HG02870 (cell line): ENCODE results near the gene ZNRF1.
A peak's percentile ranks its signal among the peaks of the same experiment; 100 is the strongest.
"Not testable (repeated sequence)": the region's sequence is repeated elsewhere in the genome, so short reads cannot be mapped to it uniquely, and the experiment has no call there.

Experiments used
- ATAC-seq: cut with Tn5 transposase; IDR thresholded peaks from one replicate; pipeline ENCODE4 v1.9.1; 2021; ENCODE audit warnings: mild to moderate bottlenecking, moderate library complexity; ENCODE audit not compliant: unreplicated experiment

Gene ZNRF1

DNA sequence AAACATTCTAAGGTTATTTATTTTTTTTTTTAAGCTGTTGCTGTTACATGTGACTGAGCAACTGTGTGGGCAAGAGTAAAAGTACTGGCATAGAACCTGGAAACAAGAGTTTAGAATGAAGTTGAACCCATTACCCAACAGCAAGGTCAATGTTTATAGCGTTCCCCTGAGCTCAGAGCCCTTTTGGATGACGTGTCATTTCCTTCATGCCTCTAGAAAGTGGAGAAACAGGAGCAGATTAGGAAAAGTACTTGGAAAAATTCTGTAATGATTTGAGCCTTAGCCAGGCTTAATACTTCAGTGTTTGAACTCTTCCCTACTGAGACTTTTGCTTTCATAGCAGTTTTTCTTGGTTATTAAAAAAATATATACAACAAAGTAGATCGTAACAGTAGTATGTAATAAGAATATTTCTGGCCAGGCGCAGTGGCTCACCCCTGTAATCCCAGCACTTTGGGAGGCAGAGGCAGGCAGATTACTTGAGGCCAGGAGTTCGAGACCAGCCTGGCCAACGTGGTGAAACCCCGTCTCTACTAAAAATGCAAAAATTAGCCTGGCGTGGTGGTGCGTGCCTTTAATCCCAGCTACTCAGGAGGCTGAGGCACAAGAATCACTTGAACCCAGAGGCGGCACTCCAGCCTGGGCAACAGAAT is 27.5 kb downstream of the ZNRF1 start:
- ATAC-seq, result not testable (repeated sequence)

GRCh38 chr16:75026892-75027391 is 28.1 kb downstream of the ZNRF1 start:
- ATAC-seq, result no peak

- ATAC-seq, result no peak
These were observed 28.9 kb downstream of the ZNRF1 start for GRCh38 chr16:75027520-75028300.

GRCh38 chr16:75028544-75029135 is 29.8 kb downstream of the ZNRF1 start:
- no peak for ATAC-seq

GRCh38 chr16:75029854-75030253 is 31.0 kb downstream of the ZNRF1 start:
- ATAC-seq, result no peak

DNA sequence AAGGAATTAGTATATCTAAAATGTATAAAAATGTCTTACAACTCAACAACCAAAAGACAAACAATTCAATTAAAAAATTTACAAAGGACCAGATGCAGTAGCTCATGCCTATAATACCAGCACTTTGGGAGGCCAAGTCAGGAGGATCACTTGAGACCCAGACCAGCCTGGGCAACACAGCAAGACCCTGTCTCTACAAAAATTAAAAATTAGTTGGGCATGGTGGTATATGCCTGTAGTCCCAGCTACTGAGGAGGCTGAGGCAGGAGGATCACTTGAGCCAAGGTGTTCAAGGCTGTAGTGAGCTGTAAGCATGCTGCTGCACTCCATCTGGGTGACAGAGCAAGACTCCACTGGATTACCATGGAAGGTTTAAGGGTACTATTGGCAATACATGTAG is 33.8 kb downstream of the ZNRF1 start:
- no peak for ATAC-seq

- no peak for ATAC-seq
These were observed 36.7 kb downstream of the ZNRF1 start for GRCh38 chr16:75035410-75035968.

DNA sequence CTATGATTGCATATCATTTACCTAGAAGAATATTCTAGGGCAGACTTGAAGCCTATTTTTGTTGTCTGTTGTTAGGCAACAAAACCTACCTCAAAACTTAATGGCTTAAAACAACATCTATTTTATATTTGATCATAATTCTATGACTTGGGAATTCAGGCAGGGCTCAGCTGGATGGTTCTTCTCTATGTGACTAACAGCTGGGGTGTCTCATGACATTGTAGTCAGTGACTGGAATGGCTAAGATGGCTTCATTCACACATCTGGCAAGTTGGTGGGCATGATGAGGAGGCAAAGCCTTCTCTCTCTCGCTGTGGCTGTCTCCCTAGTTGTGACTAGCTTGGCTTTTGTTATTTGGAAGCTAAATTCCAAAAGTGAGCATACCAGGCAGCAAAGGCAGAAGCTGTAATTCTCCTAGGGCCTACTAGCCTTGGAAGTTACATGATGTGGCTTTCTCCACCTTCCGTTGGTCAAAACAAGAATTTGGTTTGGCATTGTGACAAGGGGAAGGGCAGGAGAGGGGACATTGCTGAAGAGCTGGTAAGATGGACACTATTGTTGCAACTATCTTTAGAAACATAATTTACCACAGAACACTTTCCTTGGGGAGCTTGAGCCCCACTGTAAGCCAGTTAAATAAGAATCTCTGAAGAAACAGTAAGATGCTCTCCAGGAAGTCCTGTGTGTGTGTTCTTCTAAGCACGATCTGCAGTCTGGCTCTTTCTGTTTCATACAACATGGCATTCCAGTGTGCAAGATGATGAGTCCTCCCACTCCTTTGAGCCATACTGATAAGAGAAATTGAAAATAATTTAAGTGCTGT is 39.4 kb downstream of the ZNRF1 start:
- ATAC-seq, result no peak

DNA sequence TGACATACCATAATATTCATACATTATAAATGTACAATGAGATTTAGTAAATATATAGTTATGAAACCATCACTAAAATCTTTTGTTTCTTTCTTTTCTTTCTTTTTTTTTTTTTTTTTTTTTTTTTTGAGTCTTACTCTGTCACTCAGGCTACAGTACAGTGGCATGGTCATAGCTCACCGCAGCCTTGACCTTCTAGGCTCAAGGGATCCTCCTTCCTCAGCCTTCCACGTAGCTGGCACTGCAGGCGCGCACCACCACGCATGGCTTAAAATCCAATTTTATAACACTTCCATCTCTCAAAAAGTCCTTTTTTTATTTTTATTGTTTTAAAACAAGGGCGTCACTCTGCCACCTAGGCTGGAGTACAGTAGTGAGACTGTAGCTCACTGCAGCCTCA is 41.1 kb downstream of the ZNRF1 start:
- ATAC-seq, result no peak

GRCh38 chr16:75042426-75043174 is 43.8 kb downstream of the ZNRF1 start:
- peak; percentile 29 for ATAC-seq

- ATAC-seq, result peak; percentile 73
These were observed 44.5 kb downstream of the ZNRF1 start for GRCh38 chr16:75043175-75043895.

DNA sequence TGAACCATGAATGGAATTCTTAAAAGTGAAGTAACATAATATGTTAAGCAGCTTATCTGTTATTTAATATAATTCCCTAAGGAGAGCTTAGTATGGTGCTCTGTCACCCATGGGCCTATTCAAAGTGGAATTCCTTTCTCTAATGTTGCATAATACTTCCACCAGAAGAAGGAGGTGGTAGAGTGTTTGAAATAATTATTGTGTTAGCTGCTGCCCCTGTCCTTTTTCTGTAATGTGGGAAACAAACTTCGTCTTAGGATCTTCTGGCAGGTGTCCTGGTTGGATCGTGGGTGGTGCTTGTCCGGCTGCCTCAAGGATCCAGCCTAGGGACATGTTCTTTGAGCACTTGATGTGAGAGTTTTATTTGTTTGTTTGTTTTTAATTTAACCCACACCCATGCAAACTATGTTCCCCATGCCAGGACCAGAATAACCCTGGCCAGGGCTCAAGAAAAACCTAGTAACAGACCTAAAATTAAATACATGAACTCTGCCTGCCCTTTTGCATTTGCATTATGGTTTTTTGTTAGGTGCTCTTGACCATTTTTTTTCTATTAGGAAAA is 46.1 kb downstream of the ZNRF1 start:
- no peak for ATAC-seq

GRCh38 chr16:75045424-75045823 is 46.6 kb downstream of the ZNRF1 start:
- ATAC-seq, result no peak

GRCh38 chr16:75048054-75048453 is 49.2 kb downstream of the ZNRF1 start:
- ATAC-seq, result no peak

DNA sequence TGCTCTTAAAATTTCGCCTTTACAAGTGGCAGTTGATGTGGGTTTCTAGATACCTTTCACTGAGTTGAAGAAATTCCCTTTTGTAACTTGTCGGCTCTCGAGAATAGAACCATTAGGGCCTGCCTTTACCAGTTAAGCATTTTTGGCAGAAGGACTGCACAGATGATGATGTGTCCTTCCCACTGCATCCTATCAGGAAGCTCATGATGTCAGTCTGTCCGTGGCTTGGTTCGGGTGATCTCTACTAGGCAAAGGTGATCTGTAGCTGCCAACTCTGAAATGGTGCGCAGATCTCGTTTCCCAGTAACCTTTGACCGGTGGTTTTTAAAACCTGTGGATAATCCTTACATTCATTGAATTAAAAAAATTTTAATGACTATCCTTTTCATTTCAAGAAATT is 49.7 kb downstream of the ZNRF1 start:
- no peak for ATAC-seq

DNA sequence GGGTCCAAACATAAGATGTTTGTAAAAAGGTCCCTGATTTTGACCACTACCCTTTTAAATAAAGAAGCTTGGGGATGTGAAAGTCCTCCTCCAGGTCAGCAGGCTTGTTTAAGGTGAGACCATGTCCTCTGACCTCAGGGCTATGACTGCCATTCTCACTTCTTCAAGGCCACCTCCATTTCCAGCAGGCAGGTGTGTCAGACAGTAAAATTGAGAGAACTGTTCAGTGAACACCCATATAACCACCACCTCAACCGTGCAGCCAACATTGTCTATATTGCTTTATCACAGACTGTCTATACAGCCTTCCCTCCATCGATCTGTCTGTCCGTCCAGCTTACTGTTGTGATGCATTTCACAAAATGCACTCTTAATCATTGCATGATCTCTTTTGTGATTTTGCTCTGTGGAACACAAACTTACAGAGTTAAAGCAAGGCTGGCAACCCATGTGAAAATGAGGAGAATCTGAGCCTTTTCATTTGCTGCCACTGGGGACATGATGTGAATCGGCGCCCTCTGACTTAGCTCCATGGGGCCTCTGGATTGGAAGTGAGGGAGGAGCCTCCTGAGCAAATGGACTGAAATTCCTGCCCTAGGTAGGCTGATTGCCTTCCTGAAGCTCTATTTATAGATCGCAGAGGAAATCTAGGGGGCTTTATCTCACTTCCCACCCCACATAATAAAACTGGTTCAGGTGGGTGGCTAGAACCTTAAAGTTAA is 53.8 kb downstream of the ZNRF1 start:
- no peak for ATAC-seq

DNA sequence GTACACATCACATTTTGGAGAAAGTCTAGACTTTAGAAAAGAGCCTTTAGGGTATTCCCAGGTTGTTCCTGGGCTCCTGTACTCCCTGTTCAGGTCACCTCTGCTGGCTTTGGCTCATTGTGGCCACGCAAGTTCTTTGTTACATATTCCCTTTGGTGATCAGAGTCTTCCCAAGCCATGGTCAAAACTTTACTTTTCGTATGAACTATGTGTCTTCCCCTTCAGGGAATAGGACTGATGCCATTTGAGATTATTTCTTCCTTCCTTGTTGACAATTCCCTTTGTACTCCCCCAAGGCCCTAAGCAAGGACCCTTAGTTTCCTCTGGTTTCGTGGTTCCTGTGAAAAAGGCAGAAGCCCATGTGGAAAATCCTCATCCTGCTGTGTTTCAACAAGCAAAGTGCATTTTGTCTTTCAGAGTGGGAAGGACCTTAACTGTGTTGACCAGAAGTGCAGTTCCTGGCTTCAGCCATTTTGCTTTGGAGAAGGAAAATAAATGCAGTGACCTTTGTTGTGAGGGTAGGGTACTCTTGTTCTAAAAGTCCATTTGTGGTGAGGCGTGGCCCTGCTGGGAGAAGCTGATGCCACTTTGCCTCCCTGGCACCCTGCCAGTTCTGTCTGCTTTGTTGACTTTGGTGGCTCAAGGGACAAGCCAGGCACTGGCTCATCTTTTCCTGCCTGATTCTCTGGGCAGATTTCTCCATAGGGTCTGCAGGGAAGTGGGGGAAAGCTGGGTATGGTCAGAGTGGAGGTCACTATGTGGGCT is 55.1 kb downstream of the ZNRF1 start:
- ATAC-seq, result no peak

DNA sequence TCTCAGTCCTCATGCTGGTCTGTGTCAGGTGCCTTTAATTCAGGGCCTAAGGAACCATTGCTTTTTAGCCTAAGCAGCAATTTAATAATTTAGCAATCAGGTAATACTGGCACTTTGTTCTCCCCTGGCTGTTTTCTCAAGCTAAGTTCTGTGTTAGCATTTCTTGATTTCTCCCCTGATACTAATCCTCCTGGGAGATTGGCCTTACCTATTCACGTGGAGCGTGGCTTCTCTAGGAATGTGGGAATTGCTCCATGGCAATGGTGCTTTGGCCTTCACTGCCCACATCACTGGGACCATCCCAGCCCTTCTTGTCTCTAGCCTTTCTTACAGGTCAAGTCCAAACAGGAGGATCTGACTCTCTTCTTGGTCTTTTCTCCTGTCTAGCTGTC is 55.7 kb downstream of the ZNRF1 start:
- no peak for ATAC-seq
